GM13976 (cell line): ENCODE results near the gene CPEB2.

Source experiments
- DNase-seq: peaks from one replicate; pipeline ENCODE4 v3.0.0; 2012; ENCODE audit warnings: low spot score
- CTCF ChIP-seq: IDR thresholded peaks from 2 replicates; pipeline ENCODE4 v1.5.1; 2012; ENCODE audit warnings: borderline replicate concordance, mild to moderate bottlenecking; ENCODE audit not compliant: insufficient read depth; ENCODE audit errors: extremely low read depth, missing control alignments, control extremely low read depth
- in situ Hi-C: fragments of 300-500 bp; cut with MboI; formaldehyde crosslinking; loops from one replicate; pipeline ENCODE4 v1.12.0; 2022; ENCODE audit warnings: low sequenced_read_pairs, mixed read lengths, inconsistent platforms; ENCODE audit not compliant: unreplicated experiment

The CPEB2 gene

GRCh38 chr4:15027921-15028435 lies 25.7 kb downstream of the CPEB2 start:
- no peak for DNase-seq
- in situ Hi-C loops: no loop called here
- no peak for TF ChIP-seq CTCF

GRCh38 chr4:15031197-15031596 lies 28.9 kb downstream of the CPEB2 start:
- in situ Hi-C loops: no loop called here
- no peak for TF ChIP-seq CTCF
- no peak for DNase-seq

GRCh38 chr4:15031993-15032675 lies 29.9 kb downstream of the CPEB2 start:
- no peak for DNase-seq
- in situ Hi-C loops: no loop called here
- no peak for TF ChIP-seq CTCF

- no peak for TF ChIP-seq CTCF
- DNase-seq: no peak
- in situ Hi-C loops: no loop called here
Observed at GRCh38 chr4:15034071-15034764, 31.9 kb downstream of the CPEB2 start.

- no peak for TF ChIP-seq CTCF
- in situ Hi-C loops: no loop called here
- no peak for DNase-seq
Observed at GRCh38 chr4:15035159-15035558, 32.9 kb downstream of the CPEB2 start.

GRCh38 chr4:15037923-15038541 lies 35.8 kb downstream of the CPEB2 start:
- in situ Hi-C loops: no loop called here
- DNase-seq: no peak
- no peak for TF ChIP-seq CTCF
